Thoracic aorta (tissue), 2 donors: ENCODE measurements around the gene RCOR2. TPM values are rescaled to one million over a fixed set of nuclear protein-coding genes. Genes with fewer than 3 reads are reported as not detected.

Experiments
- ATAC-seq: fragments of 150-250 bp; one replicate; pipeline ENCODE4 v1.8.0; 2017; ENCODE audit warnings: low read depth; ENCODE audit not compliant: insufficient number of reproducible peaks, low FRiP score
- DNase-seq: peaks from one replicate; pipeline ENCODE4 v3.0.0-alpha.2; 2020; ENCODE audit warnings: low spot score
- H3K27ac ChIP-seq, 2 donors: fragments of 200-600 bp; sonication (generic); 1 replicate in 1 of 2; 2 replicates in 1 of 2; pipeline ENCODE4 v1.5.1; 2016; ENCODE audit warnings: mild to moderate bottlenecking in 2 of 2, moderate library complexity in 2 of 2
- H3K27me3 ChIP-seq: fragments of 200-600 bp; sonication (generic); replicated peaks from 2 replicates; pipeline ENCODE4 v1.6.0; 2016; ENCODE audit warnings: mild to moderate bottlenecking; ENCODE audit not compliant: insufficient read depth
- H3K36me3 ChIP-seq: fragments of 200-600 bp; sonication (generic); one replicate; pipeline ENCODE4 v1.5.1; 2016
- H3K4me1 ChIP-seq, 2 donors: fragments of 200-600 bp; sonication (generic); 1 replicate in 1 of 2; 2 replicates in 1 of 2; pipeline versions ENCODE4 v1.5.1 to v1.6.0; 2016; ENCODE audit warnings: low read depth in 2 of 2, mild to moderate bottlenecking in 1 of 2; ENCODE audit not compliant: control insufficient read depth in 1 of 2
- H3K4me3 ChIP-seq: fragments of 200-600 bp; sonication (generic); 2 replicates; pipeline ENCODE4 v1.5.1; 2016; ENCODE audit warnings: mild to moderate bottlenecking
- H3K9me3 ChIP-seq: fragments of 200-600 bp; sonication (generic); 2 replicates; pipeline ENCODE4 v1.5.1; 2016
- CTCF ChIP-seq: fragments of 200-600 bp; sonication (generic); IDR thresholded peaks from one replicate; pipeline ENCODE4 v1.5.1; 2019; ENCODE audit warnings: antibody characterized with exemption
- total RNA-seq, 2 donors: library from RNA; depleted of rRNA; stranded (reverse); fragments of >200 nt; gene quantifications; one replicate each; pipeline versions ENCODE4 v1.1.0 to v1.2.3, GENCODE V29; 2016

RCOR2 gene
- total RNA-seq, 2 donors from 2014 or later, result 1.4 to 3.8 TPM

GRCh38 chr11:63884196-63884932, 32.6 kb downstream of the RCOR2 start:
- H3K4me3 ChIP-seq, result no peak overlapping the region
- no peaks in the 10 kb centered on the region for H3K27me3 ChIP-seq
- H3K27ac ChIP-seq, result no peak overlapping the region
- TF ChIP-seq CTCF, result no peak
- peaks cover 17 to 52% of the 10 kb centered on the region in 2 donors for H3K4me1 ChIP-seq
- no peaks in the 10 kb centered on the region for H3K36me3 ChIP-seq
- DNase-seq (no peak), ATAC-seq (no peak)
- H3K9me3 ChIP-seq, result no peaks in the 10 kb centered on the region

GRCh38 chr11:63883791-63884190, 33.2 kb downstream of the RCOR2 start:
- Histone ChIP-seq H3K27me3 (no peaks in the 10 kb centered on the region), H3K27ac (no peak overlapping the region), H3K36me3 (no peaks in the 10 kb centered on the region), H3K4me1 (peaks cover 11 to 46% of the 10 kb centered on the region in 2 donors), H3K4me3 (no peak overlapping the region), H3K9me3 (no peaks in the 10 kb centered on the region)
- no peak for DNase-seq
- no peak for ATAC-seq
- no peak for TF ChIP-seq CTCF

GRCh38 chr11:63882555-63883242, 34.3 kb downstream of the RCOR2 start:
- no peaks in the 10 kb centered on the region for H3K27me3 ChIP-seq
- DNase-seq, result no peak
- no peak overlapping the region for H3K4me3 ChIP-seq
- H3K4me1 ChIP-seq, result peaks cover 6 to 35% of the 10 kb centered on the region in 2 donors
- no peak overlapping the region for H3K27ac ChIP-seq
- no peak for TF ChIP-seq CTCF
- H3K36me3 ChIP-seq, result no peaks in the 10 kb centered on the region
- no peak for ATAC-seq
- no peaks in the 10 kb centered on the region for H3K9me3 ChIP-seq

GRCh38 chr11:63880403-63880790, 36.6 kb downstream of the RCOR2 start:
- ATAC-seq, result no peak
- no peak overlapping the region for H3K27ac ChIP-seq
- H3K27me3 ChIP-seq, result no peaks in the 10 kb centered on the region
- TF ChIP-seq CTCF, result no peak
- H3K4me1 ChIP-seq, result peaks cover 0 to 25% of the 10 kb centered on the region in 2 donors
- no peaks in the 10 kb centered on the region for H3K9me3 ChIP-seq
- H3K36me3 ChIP-seq, result no peaks in the 10 kb centered on the region
- no peak overlapping the region for H3K4me3 ChIP-seq
- DNase-seq, result no peak

GRCh38 chr11:63879598-63880402, 37.2 kb downstream of the RCOR2 start:
- DNase-seq (no peak), ATAC-seq (no peak)
- peaks cover 0 to 28% of the 10 kb centered on the region in 2 donors for H3K4me1 ChIP-seq
- H3K9me3 ChIP-seq, result no peaks in the 10 kb centered on the region
- no peak for TF ChIP-seq CTCF
- H3K27me3 ChIP-seq, result no peaks in the 10 kb centered on the region
- no peaks in the 10 kb centered on the region for H3K36me3 ChIP-seq
- H3K4me3 ChIP-seq, result no peak overlapping the region
- no peak overlapping the region for H3K27ac ChIP-seq
